HG02981 (cell line): ENCODE results near the gene GRM2.
A peak's percentile ranks its signal among the peaks of the same experiment; 100 is the strongest.

ENCODE experiments used
- ATAC-seq: cut with Tn5 transposase; IDR thresholded peaks from one replicate; pipeline ENCODE4 v1.9.1; 2021; ENCODE audit warnings: mild to moderate bottlenecking, moderate library complexity; ENCODE audit not compliant: unreplicated experiment

GRM2 gene

GRCh38 chr3:51706788-51707731 lies at the start of gene GRM2:
GRM2 (plus strand) TSS chr3:51707068; CDS start chr3:51708984, 1,916 bp downstream.
- no peak for ATAC-seq

GRCh38 chr3:51657234-51657633 lies 49.6 kb upstream of the GRM2 start:
- no peak for ATAC-seq

- no peak for ATAC-seq
These were observed 46.9 kb upstream of the GRM2 start for GRCh38 chr3:51659942-51660341.

- no peak for ATAC-seq
These were observed 44.4 kb upstream of the GRM2 start for GRCh38 chr3:51662456-51662855.

- no peak for ATAC-seq
These were observed 38.1 kb upstream of the GRM2 start for GRCh38 chr3:51668756-51669155.

- no peak for ATAC-seq
These were observed 37.4 kb upstream of the GRM2 start for GRCh38 chr3:51669241-51670052.

- ATAC-seq: no peak
These were observed 36.6 kb upstream of the GRM2 start for GRCh38 chr3:51670053-51670822.

- peak; percentile 73 for ATAC-seq
These were observed 35.8 kb upstream of the GRM2 start, which contains the start of gene TEX264 for GRCh38 chr3:51670823-51671733. TEX264 (plus strand) TSS chr3:51671252; CDS start chr3:51674305, 3,053 bp downstream.

- peak; percentile 23 for ATAC-seq
These were observed 35.0 kb upstream of the GRM2 start for GRCh38 chr3:51671734-51672475.

GRCh38 chr3:51673181-51673801 lies 33.6 kb upstream of the GRM2 start:
- ATAC-seq: no peak

GRCh38 chr3:51673802-51674654 lies 32.8 kb upstream of the GRM2 start:
- ATAC-seq: no peak

- no peak for ATAC-seq
These were observed 31.7 kb upstream of the GRM2 start for GRCh38 chr3:51675201-51675611.

- no peak for ATAC-seq
These were observed 30.7 kb upstream of the GRM2 start for GRCh38 chr3:51676102-51676640.

GRCh38 chr3:51677358-51677757 lies 29.5 kb upstream of the GRM2 start:
- no peak for ATAC-seq

GRCh38 chr3:51678186-51678585 lies 28.7 kb upstream of the GRM2 start:
- ATAC-seq: no peak

GRCh38 chr3:51678641-51679040 lies 28.2 kb upstream of the GRM2 start:
- ATAC-seq: no peak

GRCh38 chr3:51679318-51679717 lies 27.6 kb upstream of the GRM2 start:
- no peak for ATAC-seq
